OCI-LY7 (cell line): ENCODE measurements around the gene IRAK3. TPM values are rescaled to one million over a fixed set of nuclear protein-coding genes. Genes with fewer than 3 reads are reported as not detected.

Experiments
- BruUV-seq: library from RNA; stranded (reverse); fragments of 400-500 nt; replicated peaks from 2 replicates; lab custom pipeline; 2021; lab: Mats Ljungman, UMichigan
- CTCF ChIA-PET: fragments of 300-600 bp; sonication (Branson Sonifier 250); formaldehyde crosslinking; loops from one replicate; lab custom pipeline; 2022; ENCODE audit warnings: antibody characterized with exemption; ENCODE audit not compliant: unreplicated experiment; lab: Charles Lee
- POLR2A ChIA-PET: fragments of 300-600 bp; sonication (Branson Sonifier 250); formaldehyde crosslinking; loops from one replicate; lab custom pipeline; 2022; ENCODE audit warnings: antibody characterized with exemption; lab: Charles Lee
- DNase-seq: peaks from one replicate; pipeline ENCODE4 v3.0.0-alpha.2; 2015; ENCODE audit warnings: low spot score
- H2AFZ ChIP-seq: fragments of 200-600 bp; sonication (generic), shearing (Covaris generic); 2 replicates; pipeline ENCODE4 v1.6.1; 2014; ENCODE audit warnings: mild to moderate bottlenecking, antibody characterized with exemption, low read length, moderate library complexity
- H3K27ac ChIP-seq: fragments of 200-600 bp; sonication (generic); 2 replicates; pipeline ENCODE4 v1.5.1; 2014; ENCODE audit warnings: mixed run types, low read depth, mild to moderate bottlenecking, moderate library complexity, low read length, inconsistent platforms; ENCODE audit not compliant: poor library complexity, severe bottlenecking
- H3K36me3 ChIP-seq: fragments of 200-600 bp; sonication (generic); 2 replicates; pipeline ENCODE4 v1.6.1; 2014; ENCODE audit warnings: mild to moderate bottlenecking, antibody characterized with exemption, low read length, moderate library complexity, mixed read lengths; ENCODE audit not compliant: insufficient read depth
- H3K4me1 ChIP-seq: fragments of 200-600 bp; sonication (generic); 2 replicates; pipeline ENCODE4 v1.5.1; 2014; ENCODE audit warnings: mild to moderate bottlenecking, low read length; ENCODE audit not compliant: insufficient read depth, poor library complexity, severe bottlenecking
- H3K4me2 ChIP-seq: fragments of 200-600 bp; sonication (generic); 2 replicates; pipeline ENCODE4 v1.6.1; 2014; ENCODE audit warnings: mild to moderate bottlenecking, low read length
- H3K4me3 ChIP-seq: fragments of 200-600 bp; sonication (generic); 2 replicates; pipeline ENCODE4 v1.5.1; 2014; ENCODE audit warnings: mild to moderate bottlenecking, low read depth, low read length; ENCODE audit not compliant: poor library complexity, severe bottlenecking
- H3K79me2 ChIP-seq: fragments of 200-600 bp; sonication (generic); 2 replicates; pipeline ENCODE4 v1.6.1; 2016; ENCODE audit warnings: low read depth, mild to moderate bottlenecking, low read length, moderate library complexity, mixed read lengths; ENCODE audit not compliant: insufficient read depth
- H3K9me2 ChIP-seq: fragments of 200-600 bp; sonication (generic); 2 replicates; pipeline ENCODE4 v1.6.1; 2016; ENCODE audit warnings: mild to moderate bottlenecking, low read length, mixed read lengths; ENCODE audit not compliant: insufficient read depth
- H3K9me3 ChIP-seq: fragments of 200-600 bp; sonication (generic); 2 replicates; pipeline ENCODE4 v1.6.1; 2014; ENCODE audit warnings: mild to moderate bottlenecking, mixed run types, low read length, mixed read lengths
- H4K20me1 ChIP-seq: fragments of 200-600 bp; sonication (generic); 2 replicates; pipeline ENCODE4 v1.6.1; 2014; ENCODE audit warnings: mild to moderate bottlenecking, antibody characterized with exemption, low read length, moderate library complexity, mixed read lengths; ENCODE audit not compliant: insufficient read depth
- EZH2phosphoT487 ChIP-seq: fragments of 200-600 bp; sonication (generic); IDR thresholded peaks from 2 replicates; pipeline ENCODE4 v1.6.1; 2018; ENCODE audit warnings: low read depth, borderline replicate concordance, mild to moderate bottlenecking, mixed run types, antibody characterized with exemption, low read length, moderate library complexity, mixed read lengths
- intact Hi-C: fragments of 100-400 bp; cut with micrococcal nuclease; formaldehyde crosslinking; loops from one replicate; pipeline ENCODE4 v1.10.0; 2022; ENCODE audit not compliant: unreplicated experiment
- total RNA-seq, 2 experiments: library from RNA; depleted of rRNA in 1 of 2; stranded (reverse); fragments of >200 nt in 1 of 2; shearing (Covaris generic) in 1 of 2; gene quantifications; 2 replicates each; pipeline ENCODE4 v1.2.3, GENCODE V29; 2014 to 2022
- TF ChIP-seq, protein P1 (sequence below): fragments of 200-600 bp; sonication (generic); conservative IDR thresholded peaks from 2 replicates; pipeline ENCODE4 v1.5.1; 2014; ENCODE audit warnings: mild to moderate bottlenecking, antibody characterized with exemption, low read length, moderate library complexity, mixed read lengths

IRAK3 gene
- total RNA-seq, 2 experiments from 2014 or later = 0.08 TPM; not detected in 1

GRCh38 chr12:66191547-66192126, 2.6 kb downstream of the IRAK3 start:
- ChIA-PET POLR2A (interaction anchor here (0.6 to 1.4 kb wide), 2 partner anchors 43 to 110 kb away, joined by 3 to 4 read pairs; partner anchors contain the start of gene HELB), CTCF (no interaction called here)

DNA sequence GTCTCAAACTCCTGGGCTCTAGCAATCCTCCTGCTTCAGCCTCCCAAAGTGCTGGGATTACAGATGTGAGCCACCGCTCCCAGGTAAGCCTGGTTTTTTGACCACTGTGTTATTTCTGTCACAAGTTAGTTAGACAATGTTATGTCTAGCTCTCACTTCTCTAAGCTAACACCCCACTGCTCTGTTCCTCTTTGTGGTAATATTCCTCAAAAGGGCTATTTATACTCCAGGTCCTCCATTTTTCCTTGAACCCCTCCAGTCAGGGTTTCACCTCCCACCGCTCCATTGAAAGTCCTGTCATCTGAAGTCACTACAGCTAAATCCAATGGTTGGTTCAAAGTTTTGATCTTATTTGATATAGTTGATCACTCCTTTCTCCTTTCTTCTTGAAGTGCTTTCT, 5.1 kb downstream of the IRAK3 start:
- DNase-seq = no peak
- CTCF ChIA-PET = no interaction called here
- Histone ChIP-seq H3K27ac (no peak overlapping the region), H3K4me2 (no peak overlapping the region), H3K9me2 (no peaks in the 10 kb centered on the region), H3K36me3 (no peaks in the 10 kb centered on the region), H3K9me3 (no peaks in the 10 kb centered on the region), H3K79me2 (no peaks in the 10 kb centered on the region), H3K4me3 (no peak overlapping the region), H3K4me1 (peaks cover 41% of the 10 kb centered on the region), H2AFZ (no peak overlapping the region; the same call in 1 of the 2 replicates), H4K20me1 (no peaks in the 10 kb centered on the region)
- TF ChIP-seq, protein P1, sequence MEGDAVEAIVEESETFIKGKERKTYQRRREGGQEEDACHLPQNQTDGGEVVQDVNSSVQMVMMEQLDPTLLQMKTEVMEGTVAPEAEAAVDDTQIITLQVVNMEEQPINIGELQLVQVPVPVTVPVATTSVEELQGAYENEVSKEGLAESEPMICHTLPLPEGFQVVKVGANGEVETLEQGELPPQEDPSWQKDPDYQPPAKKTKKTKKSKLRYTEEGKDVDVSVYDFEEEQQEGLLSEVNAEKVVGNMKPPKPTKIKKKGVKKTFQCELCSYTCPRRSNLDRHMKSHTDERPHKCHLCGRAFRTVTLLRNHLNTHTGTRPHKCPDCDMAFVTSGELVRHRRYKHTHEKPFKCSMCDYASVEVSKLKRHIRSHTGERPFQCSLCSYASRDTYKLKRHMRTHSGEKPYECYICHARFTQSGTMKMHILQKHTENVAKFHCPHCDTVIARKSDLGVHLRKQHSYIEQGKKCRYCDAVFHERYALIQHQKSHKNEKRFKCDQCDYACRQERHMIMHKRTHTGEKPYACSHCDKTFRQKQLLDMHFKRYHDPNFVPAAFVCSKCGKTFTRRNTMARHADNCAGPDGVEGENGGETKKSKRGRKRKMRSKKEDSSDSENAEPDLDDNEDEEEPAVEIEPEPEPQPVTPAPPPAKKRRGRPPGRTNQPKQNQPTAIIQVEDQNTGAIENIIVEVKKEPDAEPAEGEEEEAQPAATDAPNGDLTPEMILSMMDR = no peak
- TF ChIP-seq EZH2phosphoT487 = no peak
- intact Hi-C loops = no loop called here
- POLR2A ChIA-PET = no interaction called here
- BruUV-seq = no TSS peak

More at GRCh38 chr12:66191547-66192126, 2.6 kb downstream of the IRAK3 start:
- Histone ChIP-seq H4K20me1 (no peaks in the 10 kb centered on the region), H3K79me2 (no peaks in the 10 kb centered on the region), H3K4me1 (peaks cover 35% of the 10 kb centered on the region), H3K9me3 (no peaks in the 10 kb centered on the region), H3K9me2 (no peaks in the 10 kb centered on the region), H3K27ac (no peak overlapping the region), H3K4me2 (no peak overlapping the region), H3K4me3 (no peak overlapping the region), H3K36me3 (no peaks in the 10 kb centered on the region), H2AFZ (no peak overlapping the region)
- DNase-seq = no peak
- TF ChIP-seq, protein P1 = no peak
- no TSS peak for BruUV-seq
- intact Hi-C loops = no loop called here

- H2AFZ ChIP-seq = no peak overlapping the region
- no peaks in the 10 kb centered on the region; the same call in 1 of the 2 replicates for H3K36me3 ChIP-seq
- intact Hi-C loops = no loop called here
- no peak overlapping the region for H3K4me2 ChIP-seq
- H4K20me1 ChIP-seq = no peaks in the 10 kb centered on the region
- no peaks in the 10 kb centered on the region for H3K9me2 ChIP-seq
- POLR2A ChIA-PET = interaction anchor here (0.6 kb wide), 1 partner anchor 1809 kb away, joined by 7 read pairs; no protein-coding TSS in a partner anchor
- H3K4me3 ChIP-seq = no peak overlapping the region
- H3K79me2 ChIP-seq = no peaks in the 10 kb centered on the region
- BruUV-seq = no TSS peak
- CTCF ChIA-PET = no interaction called here
- TF ChIP-seq, protein P1 = no peak
- TF ChIP-seq EZH2phosphoT487 = no peak
- DNase-seq = no peak
- no peak overlapping the region for H3K27ac ChIP-seq
- peaks cover 41% of the 10 kb centered on the region for H3K4me1 ChIP-seq
- H3K9me3 ChIP-seq = peaks cover 8% of the 10 kb centered on the region; the same call in 1 of the 2 replicates
These were observed 6.2 kb downstream of the IRAK3 start for GRCh38 chr12:66195242-66195641.
